ENCODE measurements around the gene ATP6V0A1. TPM values are rescaled to one million over a fixed set of nuclear protein-coding genes. Genes with fewer than 3 reads are reported as not detected.

Gene ATP6V0A1
- total and polyA plus RNA-seq, 2 donors (not counting 3 experiments of a cell fraction or from before 2014, with no cell fraction given), result 37.3 to 49.2 TPM

DNA sequence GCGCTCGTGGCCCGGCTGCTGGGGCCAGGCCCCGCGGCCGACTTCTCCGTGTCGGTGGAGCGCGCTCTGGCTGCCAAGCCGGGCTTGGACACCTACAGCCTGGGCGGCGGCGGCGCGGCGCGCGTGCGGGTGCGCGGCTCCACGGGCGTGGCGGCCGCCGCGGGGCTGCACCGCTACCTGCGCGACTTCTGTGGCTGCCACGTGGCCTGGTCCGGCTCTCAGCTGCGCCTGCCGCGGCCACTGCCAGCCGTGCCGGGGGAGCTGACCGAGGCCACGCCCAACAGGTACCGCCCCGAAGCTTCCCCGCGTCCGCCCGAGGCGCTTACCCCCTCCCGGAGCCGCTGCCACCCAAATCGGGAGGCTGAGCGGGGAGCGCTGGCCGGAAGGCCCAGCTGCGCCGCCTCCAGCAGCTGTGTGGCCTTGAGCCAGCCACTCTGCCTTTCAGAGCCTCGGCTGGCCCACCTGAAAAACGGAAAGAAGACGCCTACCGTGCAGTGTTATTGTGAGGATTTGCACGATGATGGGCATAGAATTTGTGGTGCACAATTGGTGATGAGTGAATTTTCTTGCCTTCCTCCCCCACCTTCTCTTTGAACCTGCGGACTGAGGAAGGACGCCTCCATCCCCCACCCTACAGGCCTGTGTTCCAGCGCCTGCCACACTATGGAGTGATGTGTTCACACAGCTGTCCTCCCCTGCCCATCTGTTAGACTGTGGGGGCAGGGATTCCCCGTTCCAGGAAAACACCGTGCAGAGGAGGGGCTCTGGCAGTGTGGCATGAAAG, 77.9 kb downstream of the ATP6V0A1 start:
- Histone ChIP-seq H3K27ac (ENCODE audit: insufficient read depth, low read depth, low read length) (peak overlapping the region; percentile 79), H3K79me2 (ENCODE audit: control insufficient read depth, insufficient read depth, low read length) (peaks cover 4% of the 10 kb centered on the region), H2AFZ (ENCODE audit: low read depth, low read length) (peak overlapping the region; percentile 20), H3K9me1 (replicated peaks; ENCODE audit: control insufficient read depth, extremely low read depth, insufficient read depth, low read length) (no peaks in the 10 kb centered on the region), H3K36me3 (ENCODE audit: control insufficient read depth in 2 of 2, extremely low read depth in 1 of 2, insufficient read depth in 2 of 2, low read length in 2 of 2) (peaks cover 0 to 5% of the 10 kb centered on the region in 2 experiments), H3K4me3 (replicated peaks in 1 of 3; ENCODE audit: insufficient read depth in 1 of 3, low read depth in 1 of 3, low read length in 3 of 3) (peak overlapping the region; percentile 29 to 80 (median 49)), H3K9me3 (replicated peaks; ENCODE audit: control insufficient read depth, insufficient read depth, low read length) (no peaks in the 10 kb centered on the region), H3K4me2 (ENCODE audit: insufficient read depth, low read length) (peak overlapping the region; percentile 79), H3K4me1 (ENCODE audit: control insufficient read depth, extremely low read depth, insufficient read depth, low read length) (peaks cover 24% of the 10 kb centered on the region), H3K27me3 (ENCODE audit: control insufficient read depth in 2 of 2, insufficient read depth in 2 of 2, low read length in 2 of 2) (no peaks in the 10 kb centered on the region), H3K9ac (replicated peaks; ENCODE audit: extremely low read depth, insufficient read depth, low read length) (peak overlapping the region; percentile 80), H4K20me1 (replicated peaks; ENCODE audit: control insufficient read depth, extremely low read depth, insufficient read depth, low read length) (no peaks in the 10 kb centered on the region)
- BruUV-seq (replicated peaks), result TSS peak; percentile 29
- FAIRE-seq (peak; percentile 77), DNase-seq (ENCODE audit: low read depth, low spot score) (peak; percentile 49)
- dilution Hi-C loops (cut with MboI; ENCODE audit: extremely low pct_ligation_motif_present, low sequenced_read_pairs), result no loop called here
- CTCF ChIA-PET, result interaction anchor here (0.7 to 3.1 kb wide), 7 partner anchors 9 to 140 kb away, joined by 3 to 14 read pairs (median 4); partner anchors contain the start of genes PLEKHH3 and PSMC3IP
- TF ChIP-seq, protein P1, sequence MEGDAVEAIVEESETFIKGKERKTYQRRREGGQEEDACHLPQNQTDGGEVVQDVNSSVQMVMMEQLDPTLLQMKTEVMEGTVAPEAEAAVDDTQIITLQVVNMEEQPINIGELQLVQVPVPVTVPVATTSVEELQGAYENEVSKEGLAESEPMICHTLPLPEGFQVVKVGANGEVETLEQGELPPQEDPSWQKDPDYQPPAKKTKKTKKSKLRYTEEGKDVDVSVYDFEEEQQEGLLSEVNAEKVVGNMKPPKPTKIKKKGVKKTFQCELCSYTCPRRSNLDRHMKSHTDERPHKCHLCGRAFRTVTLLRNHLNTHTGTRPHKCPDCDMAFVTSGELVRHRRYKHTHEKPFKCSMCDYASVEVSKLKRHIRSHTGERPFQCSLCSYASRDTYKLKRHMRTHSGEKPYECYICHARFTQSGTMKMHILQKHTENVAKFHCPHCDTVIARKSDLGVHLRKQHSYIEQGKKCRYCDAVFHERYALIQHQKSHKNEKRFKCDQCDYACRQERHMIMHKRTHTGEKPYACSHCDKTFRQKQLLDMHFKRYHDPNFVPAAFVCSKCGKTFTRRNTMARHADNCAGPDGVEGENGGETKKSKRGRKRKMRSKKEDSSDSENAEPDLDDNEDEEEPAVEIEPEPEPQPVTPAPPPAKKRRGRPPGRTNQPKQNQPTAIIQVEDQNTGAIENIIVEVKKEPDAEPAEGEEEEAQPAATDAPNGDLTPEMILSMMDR (IDR thresholded peaks at IDR 0.05; ENCODE audit: extremely low read depth in 1 of 2, insufficient read depth in 1 of 2, low read depth in 1 of 2, low read length in 2 of 2), result no peak
- no peak for TF ChIP-seq POLR2AphosphoS5 (IDR thresholded peaks at IDR 0.05; ENCODE audit: insufficient read depth, low read depth, low read length)
- TF ChIP-seq FOS (IDR thresholded peaks at IDR 0.05; ENCODE audit: borderline replicate concordance, insufficient read depth, low read length), result no peak
- peak; percentile 49 for TF ChIP-seq MAX (IDR thresholded peaks at IDR 0.05; ENCODE audit: insufficient read depth, insufficient read length)
- TF ChIP-seq EZH2 (IDR thresholded peaks at IDR 0.05; ENCODE audit: borderline replicate concordance, low read depth, low read length, severe bottlenecking), result no peak
- TF ChIP-seq JUN (IDR thresholded peaks at IDR 0.05; ENCODE audit: borderline replicate concordance, insufficient read depth, insufficient read length, low read depth), result no peak
- intact Hi-C loops (cut with micrococcal nuclease), result loop anchor here (1.0 to 2.0 kb wide), 2 partner anchors 18 kb away; no protein-coding TSS in a partner anchor
- POLR2A ChIA-PET, result interaction anchor here (1.0 to 1.6 kb wide), 3 partner anchors 16 to 114 kb away, joined by 4 to 5 read pairs (median 4); partner anchors contain the start of gene CAVIN1

All from endothelial cell of umbilical vein (primary cell).